CD4-positive, alpha-beta T cell (primary cell): ENCODE data around the gene APOB. TPM values are rescaled to one million over a fixed set of nuclear protein-coding genes. Genes with fewer than 3 reads are reported as not detected.

Source experiments
- ATAC-seq: fragments of 200-7000 bp; cut with Tn5 transposase; one replicate; pipeline ENCODE4 v1.10.0; 2022; ENCODE audit warnings: mild to moderate bottlenecking; ENCODE audit not compliant: poor library complexity
- CTCF ChIA-PET: fragments of 350-600 bp; sonication (Branson Sonifier 250); formaldehyde crosslinking; loops from one replicate; lab custom pipeline; 2021; ENCODE audit warnings: antibody characterized with exemption, inconsistent platforms; lab: Charles Lee
- POLR2A ChIA-PET: fragments of 350-600 bp; sonication (Branson Sonifier 250); formaldehyde crosslinking; loops from one replicate; lab custom pipeline; 2021; ENCODE audit warnings: antibody characterized with exemption, inconsistent platforms; lab: Charles Lee
- DNase-seq, 14 experiments: peaks; one replicate each; pipeline ENCODE4 v3.0.0-alpha.2; 2013 to 2020; ENCODE audit warnings: mixed read lengths in 2 of 14
- H3K27ac ChIP-seq, 2 donors: one replicate each; pipeline versions ENCODE4 v1.5.1 to v1.7.0; 2013; ENCODE audit warnings: low read length in 2 of 2, low read depth in 1 of 2, mild to moderate bottlenecking in 1 of 2
- H3K27me3 ChIP-seq, 2 experiments: 1 replicate in 1 of 2; 2 replicates in 1 of 2; pipeline versions ENCODE4 v1.6.1 to v1.7.0; 2013; ENCODE audit warnings: low read length in 2 of 2, control low read depth in 1 of 2, mild to moderate bottlenecking in 1 of 2, moderate library complexity in 1 of 2; ENCODE audit not compliant: insufficient read depth in 2 of 2, control insufficient read depth in 1 of 2
- H3K36me3 ChIP-seq: one replicate; pipeline ENCODE4 v1.6.1; 2013; ENCODE audit warnings: low read length, control low read depth; ENCODE audit not compliant: insufficient read depth
- H3K4me1 ChIP-seq: one replicate; pipeline ENCODE4 v1.6.1; 2013; ENCODE audit warnings: low read length, control low read depth; ENCODE audit not compliant: insufficient read depth
- H3K4me3 ChIP-seq: one replicate; pipeline ENCODE4 v1.5.1; 2013; ENCODE audit warnings: mild to moderate bottlenecking, low read length, moderate library complexity
- H3K9me3 ChIP-seq, 2 experiments: 1 replicate in 1 of 2; 2 replicates in 1 of 2; pipeline versions ENCODE4 v1.6.1 to v1.7.0; 2013; ENCODE audit warnings: low read length in 2 of 2, mild to moderate bottlenecking in 2 of 2, control low read depth in 1 of 2, moderate library complexity in 1 of 2; ENCODE audit not compliant: control insufficient read depth in 1 of 2, insufficient read depth in 1 of 2
- H3K27ac Mint-ChIP-seq: one replicate; pipeline ENCODE4 v1.8.0; 2020; ENCODE audit warnings: mixed read lengths
- H3K27me3 Mint-ChIP-seq: one replicate; pipeline ENCODE4 v1.8.0; 2021; ENCODE audit warnings: mixed read lengths
- H3K36me3 Mint-ChIP-seq: one replicate; pipeline ENCODE4 v1.8.0; 2021; ENCODE audit warnings: low read depth, mixed read lengths
- H3K4me1 Mint-ChIP-seq: one replicate; pipeline ENCODE4 v1.8.0; 2021; ENCODE audit warnings: low read depth, mixed read lengths
- H3K4me3 Mint-ChIP-seq: one replicate; pipeline ENCODE4 v1.8.0; 2020; ENCODE audit warnings: mild to moderate bottlenecking, mixed read lengths
- H3K9me3 Mint-ChIP-seq: one replicate; pipeline ENCODE4 v1.8.0; 2020; ENCODE audit warnings: mixed read lengths
- CTCF ChIP-seq: fragments of 200-600 bp; IDR thresholded peaks from one replicate; pipeline ENCODE4 v1.8.0; 2022; ENCODE audit warnings: antibody characterized with exemption, mild to moderate bottlenecking
- intact Hi-C, 2 experiments: fragments of 100-400 bp; cut with DNase I in 1 of 2; cut with micrococcal nuclease in 1 of 2; formaldehyde crosslinking; loops; one replicate each; pipeline versions ENCODE4 v1.15.1 to v1.9.0; 2023 to 2025; cut with DNase I, micrococcal nuclease
- total RNA-seq, 174 experiments: library from RNA in 2 of 174; stranded (reverse) in 2 of 174; gene quantifications; one replicate each; pipeline ENCODE4 v1.2.3 and lab custom pipeline; 2021 to 2026

APOB gene
- total RNA-seq, 2 experiments from 2014 or later = not detected

GRCh38 chr2:21035282-21035973 lies 8.4 kb downstream of the APOB start:
- Mint-ChIP-seq H3K9me3 (no peaks in the 10 kb centered on the region), H3K4me3 (no peak overlapping the region), H3K27me3 (peaks cover 26% of the 10 kb centered on the region), H3K4me1 (no peaks in the 10 kb centered on the region), H3K27ac (no peak overlapping the region), H3K36me3 (no peaks in the 10 kb centered on the region)
- Histone ChIP-seq H3K27me3 (peaks cover 3 to 4% of the 10 kb centered on the region in 2 experiments), H3K9me3 (no peaks in the 10 kb centered on the region), H3K27ac (no peak overlapping the region), H3K4me1 (no peaks in the 10 kb centered on the region), H3K36me3 (no peaks in the 10 kb centered on the region), H3K4me3 (no peak overlapping the region)
- ATAC-seq (no peak), DNase-seq (no peak)
- no peak for TF ChIP-seq CTCF
- ChIA-PET POLR2A (no interaction called here), CTCF (no interaction called here)
- intact Hi-C loops = no loop called here

GRCh38 chr2:21034972-21035279 lies 8.9 kb downstream of the APOB start:
- ChIA-PET CTCF (no interaction called here), POLR2A (no interaction called here)
- DNase-seq (no peak), ATAC-seq (no peak)
- H3K9me3 ChIP-seq = no peaks in the 10 kb centered on the region
- no peak overlapping the region for H3K4me3 ChIP-seq
- intact Hi-C loops = no loop called here
- no peaks in the 10 kb centered on the region for H3K9me3 Mint-ChIP-seq
- peaks cover 26% of the 10 kb centered on the region for H3K27me3 Mint-ChIP-seq
- H3K36me3 Mint-ChIP-seq = no peaks in the 10 kb centered on the region
- H3K4me1 ChIP-seq = no peaks in the 10 kb centered on the region
- no peaks in the 10 kb centered on the region for H3K4me1 Mint-ChIP-seq
- no peak overlapping the region for H3K27ac ChIP-seq
- H3K36me3 ChIP-seq = no peaks in the 10 kb centered on the region
- TF ChIP-seq CTCF = no peak
- no peak overlapping the region for H3K4me3 Mint-ChIP-seq
- no peak overlapping the region for H3K27ac Mint-ChIP-seq
- H3K27me3 ChIP-seq = peaks cover 0 to 4% of the 10 kb centered on the region in 2 experiments

GRCh38 chr2:21034156-21034971 lies 9.5 kb downstream of the APOB start:
- H3K4me1 Mint-ChIP-seq = no peaks in the 10 kb centered on the region
- no peaks in the 10 kb centered on the region for H3K36me3 ChIP-seq
- H3K9me3 ChIP-seq = no peaks in the 10 kb centered on the region
- no peaks in the 10 kb centered on the region for H3K9me3 Mint-ChIP-seq
- H3K4me3 Mint-ChIP-seq = no peak overlapping the region
- intact Hi-C loops = no loop called here
- no peaks in the 10 kb centered on the region for H3K36me3 Mint-ChIP-seq
- no peaks in the 10 kb centered on the region for H3K4me1 ChIP-seq
- no peak overlapping the region for H3K27ac Mint-ChIP-seq
- peaks cover 26% of the 10 kb centered on the region for H3K27me3 Mint-ChIP-seq
- CTCF ChIA-PET = no interaction called here
- peaks cover 0 to 4% of the 10 kb centered on the region in 2 experiments for H3K27me3 ChIP-seq
- no peak for TF ChIP-seq CTCF
- ATAC-seq = no peak
- no peak overlapping the region for H3K4me3 ChIP-seq
- H3K27ac ChIP-seq = no peak overlapping the region
- POLR2A ChIA-PET = no interaction called here
- DNase-seq = no peak
